GM18868 (cell line): Measurements from ENCODE around the gene KIF27.
"Not testable (repeated sequence)": the region's sequence is repeated elsewhere in the genome, so short reads cannot be mapped to it uniquely, and the experiment has no call there.

ENCODE experiments used
- ATAC-seq: cut with Tn5 transposase; IDR thresholded peaks from one replicate; pipeline ENCODE4 v1.9.1; 2021; ENCODE audit warnings: mild to moderate bottlenecking, moderate library complexity; ENCODE audit not compliant: unreplicated experiment

The KIF27 gene

DNA sequence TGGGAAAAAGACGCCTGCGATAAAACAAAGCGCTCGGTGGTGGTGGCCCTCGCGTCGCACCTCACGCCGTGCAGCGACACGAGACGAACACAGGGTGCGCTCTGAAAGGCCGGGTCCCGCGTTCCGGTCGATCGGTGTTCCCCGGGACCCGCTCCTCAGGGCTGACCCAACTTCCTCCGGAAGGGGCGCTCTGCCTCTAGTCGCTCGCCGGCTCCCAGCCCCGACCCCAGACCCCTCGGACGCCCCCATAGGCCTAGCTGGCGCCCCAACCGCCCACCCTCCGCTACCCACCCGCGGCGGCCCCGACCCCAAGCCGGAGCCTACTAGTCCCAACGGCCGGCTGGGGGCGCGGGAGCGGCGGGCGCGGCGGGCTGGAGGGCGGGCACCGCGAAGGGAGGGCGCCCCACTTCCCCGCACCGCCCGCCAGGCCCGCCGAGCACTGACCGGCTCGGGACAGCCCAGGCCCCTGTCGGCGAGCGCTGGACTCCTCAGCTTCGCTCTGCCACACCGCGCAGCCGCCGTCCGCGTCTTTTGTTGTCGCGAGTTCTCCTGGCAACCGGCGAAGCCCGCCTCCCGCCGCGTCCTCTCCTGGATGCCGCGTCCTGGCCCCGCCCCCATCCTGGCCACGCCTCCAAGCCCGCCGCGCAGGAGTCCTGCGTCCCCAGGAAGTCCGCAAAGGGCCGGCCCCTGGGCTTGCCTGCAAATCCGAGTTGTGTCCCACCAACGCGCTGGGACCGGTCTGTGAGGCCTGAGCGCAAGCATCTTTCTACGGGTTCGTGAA is at the start of gene KIF27:
KIF27 (minus strand) TSS at position 506 of the 781 bp plus-strand sequence. CDS start 5,841 bp downstream, outside the sequence.
- peak; percentile 90 for ATAC-seq

DNA sequence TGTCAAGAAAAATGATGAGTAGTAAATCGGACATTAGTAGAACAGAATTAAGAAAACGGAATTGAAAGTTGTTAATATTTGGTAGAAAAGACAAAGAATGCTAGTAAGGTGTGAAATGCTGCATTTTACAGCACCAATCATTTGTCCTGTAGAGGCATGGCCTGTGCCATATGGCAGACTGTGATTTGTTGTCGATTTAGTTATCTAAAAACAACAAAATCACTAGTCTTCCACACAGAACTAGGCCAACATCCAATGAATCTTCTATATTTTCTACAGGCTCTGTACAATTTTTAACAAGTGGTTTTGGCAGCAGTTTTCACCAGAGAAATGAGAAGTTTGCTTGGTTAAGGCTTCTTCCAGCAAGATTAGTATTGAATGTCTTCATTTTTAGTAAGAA is 48.4 kb upstream of the KIF27 start:
- ATAC-seq = no peak

- no peak for ATAC-seq
Measured at GRCh38 chr9:83967073-83967472, 45.8 kb upstream of the KIF27 start.

DNA sequence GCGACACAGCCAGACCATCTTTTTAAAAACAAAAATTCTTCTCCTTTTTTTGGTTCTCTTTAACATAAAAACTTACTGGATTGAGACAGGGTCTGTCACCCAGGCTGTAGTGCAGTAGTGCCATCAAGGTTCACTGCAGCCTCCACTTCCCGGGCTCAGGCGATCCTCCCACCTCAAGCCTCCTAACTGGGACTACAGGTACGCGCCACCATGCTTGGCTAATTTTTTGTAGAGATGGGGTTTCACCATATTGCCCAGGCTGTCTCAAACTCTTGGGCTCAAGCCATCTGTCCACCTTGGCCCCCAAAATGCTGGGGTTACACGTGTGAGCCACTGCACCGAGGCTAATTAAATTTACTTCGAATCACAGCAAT is 45.0 kb upstream of the KIF27 start:
- no peak for ATAC-seq

DNA sequence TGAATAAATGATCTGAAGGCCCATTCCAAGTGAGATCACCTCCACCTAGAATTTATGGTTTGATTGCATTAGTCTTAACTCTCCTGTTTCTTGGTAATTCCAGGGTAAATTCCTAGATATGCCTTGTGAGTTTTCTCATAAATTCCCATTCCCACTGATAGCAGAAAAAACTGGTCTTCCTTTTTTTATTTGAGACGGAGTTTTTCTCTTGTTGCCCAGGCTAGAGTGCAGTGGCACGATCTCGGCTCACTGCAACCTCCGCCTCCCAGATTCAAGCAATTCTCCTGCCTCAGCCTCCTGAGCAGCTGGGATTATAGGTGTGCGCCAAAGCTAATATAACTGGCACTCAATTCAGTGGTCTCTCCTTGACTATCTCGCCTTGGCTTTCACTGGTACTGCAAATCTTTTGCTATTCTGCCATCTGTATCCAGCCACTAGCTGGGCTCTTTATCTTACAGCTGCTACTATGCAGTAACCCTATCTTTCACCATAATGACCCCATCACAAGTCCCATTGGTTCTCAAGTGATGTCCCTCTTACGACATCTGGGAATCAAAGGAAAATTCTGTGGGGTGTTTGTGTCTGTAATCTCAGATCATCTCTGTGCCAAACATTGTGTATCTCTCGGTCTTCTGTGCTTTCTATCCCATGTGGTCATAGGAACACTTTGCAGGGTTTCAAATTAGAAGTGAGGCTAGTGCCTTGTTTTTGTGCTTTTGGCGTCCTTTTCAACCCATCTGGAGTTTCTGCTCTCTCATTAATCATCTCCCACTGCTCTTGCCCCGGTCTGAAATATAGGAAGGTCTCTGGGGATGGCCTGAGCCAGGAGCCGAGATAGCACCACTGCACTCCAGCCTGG is 44.3 kb upstream of the KIF27 start:
- ATAC-seq = no peak

GRCh38 chr9:83964973-83965349 is 43.7 kb upstream of the KIF27 start:
- no peak for ATAC-seq

GRCh38 chr9:83962165-83962564 is 40.9 kb upstream of the KIF27 start:
- ATAC-seq = no peak

DNA sequence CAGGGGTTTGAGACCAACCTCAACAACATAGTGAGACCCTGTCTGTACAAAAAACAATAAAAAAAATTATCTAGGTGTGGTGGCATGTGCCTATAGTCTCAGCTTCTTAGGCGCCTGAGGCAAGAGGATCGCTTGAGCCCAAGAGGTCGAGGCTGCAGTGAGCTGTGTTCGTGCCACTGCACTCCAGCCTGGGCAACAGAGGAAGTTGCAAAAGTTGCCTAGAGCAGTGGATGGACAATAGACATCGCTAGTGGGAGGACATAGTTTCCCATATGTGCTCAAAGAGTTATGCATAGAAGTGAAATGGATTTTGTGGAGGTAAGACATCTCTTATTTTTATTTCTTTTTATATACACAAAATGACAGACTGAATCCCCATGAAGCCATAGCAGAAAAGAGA is 39.8 kb upstream of the KIF27 start:
- ATAC-seq = no peak

DNA sequence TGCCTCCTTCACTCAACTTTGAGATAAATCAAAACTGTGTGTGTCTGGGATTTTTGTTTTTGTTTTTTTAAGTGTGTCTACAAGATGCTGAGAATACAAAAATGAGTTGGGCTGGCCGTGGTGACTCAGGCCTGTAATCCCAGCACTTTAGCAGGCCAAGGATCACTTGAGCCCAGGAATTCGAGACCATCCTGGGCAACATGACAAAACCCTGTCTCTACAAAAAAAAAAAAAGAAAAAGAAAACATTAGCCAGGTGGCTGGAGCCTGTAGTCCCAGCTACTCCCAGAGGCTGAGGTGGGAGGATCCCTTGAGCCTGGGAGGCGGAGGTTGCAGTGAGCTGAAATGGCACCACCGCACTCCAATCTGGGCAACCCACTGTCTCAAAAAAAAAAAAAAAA is 37.8 kb upstream of the KIF27 start:
- ATAC-seq = no peak

DNA sequence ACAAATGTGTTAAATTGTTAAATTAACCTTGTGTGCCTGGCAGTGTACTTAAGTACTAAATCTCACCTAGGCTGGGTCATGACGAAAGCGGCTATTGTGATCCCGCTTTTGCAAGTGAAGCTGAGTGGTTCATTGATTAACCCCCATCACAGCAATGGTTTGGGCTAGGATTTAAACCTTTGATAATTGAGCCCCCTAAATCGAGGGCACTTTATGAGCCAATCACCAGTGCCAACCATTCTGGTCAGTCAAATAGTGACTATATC is 35.9 kb upstream of the KIF27 start:
- ATAC-seq = no peak

- ATAC-seq = peak; percentile 86
Measured at GRCh38 chr9:83956436-83957247, 35.4 kb upstream of the KIF27 start.

DNA sequence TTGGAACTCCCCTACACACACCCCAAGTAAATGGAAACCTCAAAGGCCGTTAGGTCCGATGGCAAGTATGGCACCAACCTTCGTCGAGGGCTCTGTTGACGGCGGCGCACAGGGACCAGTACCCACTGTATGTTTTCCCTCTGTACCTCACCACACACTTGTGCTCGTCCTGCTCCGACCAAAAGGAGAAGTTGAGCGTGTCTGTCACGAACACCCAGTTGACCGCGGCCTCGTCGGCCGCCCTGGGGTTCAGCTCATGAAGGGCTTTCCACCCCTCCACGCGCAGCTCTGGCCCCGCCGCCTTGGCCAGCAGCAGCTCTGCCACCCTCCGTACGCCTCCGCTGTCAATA is 34.8 kb upstream of the KIF27 start:
- peak; percentile 57 for ATAC-seq

- ATAC-seq = not testable (repeated sequence)
Measured at GRCh38 chr9:83948096-83948495, 26.9 kb upstream of the KIF27 start.

DNA sequence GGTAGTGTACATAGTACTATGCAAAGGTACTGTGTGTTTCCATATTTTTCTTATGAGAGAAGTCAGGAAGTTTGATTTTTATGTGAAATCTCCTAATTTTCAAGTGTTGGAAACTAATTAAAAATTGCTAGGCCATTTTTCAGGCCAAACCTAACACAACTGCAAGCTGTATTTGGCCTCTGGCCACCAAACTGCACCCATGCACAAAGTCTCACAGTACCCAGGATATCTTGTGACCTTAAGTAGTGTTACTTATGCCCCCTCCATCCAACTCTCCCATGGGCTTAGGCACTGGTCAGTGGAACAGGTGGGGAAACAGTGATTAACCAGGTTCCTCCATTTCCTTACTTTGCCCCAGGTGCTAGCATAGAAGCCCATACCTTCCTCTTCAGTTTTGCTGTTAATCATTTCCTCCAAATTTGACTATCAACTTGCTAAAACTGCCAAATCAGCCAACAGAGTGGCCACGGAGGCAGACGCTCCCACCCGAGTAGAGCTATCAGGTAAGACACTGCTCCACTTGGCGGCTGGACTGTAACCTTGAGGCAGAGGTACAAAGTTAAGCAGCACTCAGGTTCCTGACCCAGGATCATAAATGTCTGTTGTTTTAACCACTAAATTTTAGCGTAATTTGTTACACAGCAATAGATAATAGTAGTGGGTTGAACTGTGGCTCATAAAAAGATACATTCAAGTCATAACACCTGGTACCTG is 19.5 kb upstream of the KIF27 start:
- ATAC-seq = no peak

DNA sequence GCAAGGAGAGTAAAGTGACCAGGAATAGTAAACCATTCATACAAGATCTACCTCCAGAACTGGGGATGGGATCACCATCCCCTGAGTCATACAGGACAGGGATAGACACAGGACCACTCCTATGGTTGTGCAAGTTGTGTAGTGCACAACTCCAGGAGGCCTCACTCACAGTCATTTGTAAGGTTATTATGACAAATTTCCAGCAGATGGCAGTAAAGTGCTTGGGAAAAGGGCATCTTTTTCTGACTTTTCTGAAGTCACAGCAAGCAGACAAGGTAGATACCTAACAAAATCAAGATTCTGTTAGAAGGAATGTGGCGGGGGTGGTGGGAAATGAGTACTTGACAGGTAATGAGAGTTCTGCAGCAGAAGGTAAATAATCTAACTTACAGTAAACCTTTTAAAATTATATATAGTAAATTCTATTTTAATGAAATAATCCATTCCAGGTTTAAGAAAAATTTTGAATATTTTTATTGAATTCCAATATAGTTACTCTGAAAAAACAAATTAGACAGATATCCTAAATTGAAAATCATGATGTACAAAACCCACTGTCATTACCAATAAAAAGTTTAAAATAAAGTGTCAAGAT is 16.7 kb upstream of the KIF27 start:
- ATAC-seq = no peak

- ATAC-seq = no peak
Measured at GRCh38 chr9:83936523-83936922, 15.3 kb upstream of the KIF27 start.

GRCh38 chr9:83935276-83935935 is 14.2 kb upstream of the KIF27 start:
- ATAC-seq = no peak

DNA sequence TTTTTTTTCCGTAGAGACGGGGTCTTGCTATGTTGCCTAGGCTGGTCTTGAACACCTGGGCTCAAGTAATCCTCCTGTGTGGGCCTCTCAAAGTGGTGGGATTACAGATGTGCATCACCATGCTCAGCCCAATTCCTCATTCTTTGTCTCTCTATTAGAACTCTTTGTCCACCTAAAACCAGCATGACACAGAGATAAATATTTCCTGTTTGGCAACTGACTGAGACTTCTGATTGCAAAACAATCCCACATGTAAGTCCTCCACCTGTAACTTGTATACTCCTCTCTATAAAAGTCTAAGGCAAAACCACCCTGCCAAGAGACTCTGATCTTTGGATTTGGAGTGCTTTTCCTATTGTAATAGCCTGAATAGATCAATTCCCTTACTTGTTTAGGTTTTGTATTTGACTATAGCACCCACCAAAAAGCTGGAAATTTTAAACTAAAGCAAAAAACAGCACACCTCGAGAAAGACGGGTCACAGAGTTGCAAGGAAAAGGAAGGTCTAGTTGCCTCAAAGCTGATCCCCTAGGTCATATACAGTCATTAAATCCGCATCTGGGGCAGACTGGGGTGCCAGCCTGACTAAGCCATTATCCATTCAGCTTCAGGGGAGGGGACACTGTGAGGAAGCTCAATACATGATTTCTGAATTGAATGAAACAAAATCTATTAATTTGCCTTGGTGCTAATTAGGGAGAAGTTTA is 13.5 kb upstream of the KIF27 start:
- no peak for ATAC-seq

GRCh38 chr9:83933790-83934189 is 12.6 kb upstream of the KIF27 start:
- no peak for ATAC-seq

DNA sequence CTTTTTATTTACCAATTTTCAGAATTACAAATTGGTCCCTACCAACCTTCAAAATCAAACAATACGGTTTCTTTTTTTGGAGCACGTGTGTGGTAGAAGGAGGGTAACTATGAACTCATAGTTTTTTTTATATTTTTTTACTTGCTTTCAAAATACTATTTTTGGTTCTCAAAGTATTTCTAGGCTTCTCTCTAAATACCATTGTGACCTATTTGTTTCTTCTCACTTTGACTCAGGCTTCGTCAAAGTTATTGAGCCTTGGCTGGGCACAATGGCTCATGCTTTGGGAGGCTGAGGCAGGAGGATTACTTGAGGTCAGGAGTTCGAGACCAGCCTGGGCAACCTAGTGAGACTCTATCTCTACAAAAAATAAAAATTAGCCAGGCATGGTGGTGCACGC is 11.6 kb upstream of the KIF27 start:
- ATAC-seq = peak; percentile 49
